Renal cortex interstitium (tissue), 15 donors: ENCODE results near the gene CNTROB. TPM values are rescaled to one million over a fixed set of nuclear protein-coding genes. Genes with fewer than 3 reads are reported as not detected.

Experiments used
- DNase-seq, 11 donors: peaks; one replicate each; pipeline ENCODE4 v3.0.0-alpha.2; 2013; ENCODE audit warnings: low read depth in 9 of 11, low spot score in 4 of 11; ENCODE audit errors: extremely low read depth in 1 of 11
- long read RNA-seq, 16 experiments: transcript quantifications; one replicate each; lab custom pipeline, GENCODE V29; 2026
- polyA plus RNA-seq, 3 donors: library from polyadenylated mRNA; unstranded; fragments of 120-200 nt; gene quantifications; one replicate each; pipeline ENCODE4 v1.2.1, GENCODE V29; 2013; ENCODE audit not compliant: insufficient read length in 3 of 3

Gene CNTROB, protein sequence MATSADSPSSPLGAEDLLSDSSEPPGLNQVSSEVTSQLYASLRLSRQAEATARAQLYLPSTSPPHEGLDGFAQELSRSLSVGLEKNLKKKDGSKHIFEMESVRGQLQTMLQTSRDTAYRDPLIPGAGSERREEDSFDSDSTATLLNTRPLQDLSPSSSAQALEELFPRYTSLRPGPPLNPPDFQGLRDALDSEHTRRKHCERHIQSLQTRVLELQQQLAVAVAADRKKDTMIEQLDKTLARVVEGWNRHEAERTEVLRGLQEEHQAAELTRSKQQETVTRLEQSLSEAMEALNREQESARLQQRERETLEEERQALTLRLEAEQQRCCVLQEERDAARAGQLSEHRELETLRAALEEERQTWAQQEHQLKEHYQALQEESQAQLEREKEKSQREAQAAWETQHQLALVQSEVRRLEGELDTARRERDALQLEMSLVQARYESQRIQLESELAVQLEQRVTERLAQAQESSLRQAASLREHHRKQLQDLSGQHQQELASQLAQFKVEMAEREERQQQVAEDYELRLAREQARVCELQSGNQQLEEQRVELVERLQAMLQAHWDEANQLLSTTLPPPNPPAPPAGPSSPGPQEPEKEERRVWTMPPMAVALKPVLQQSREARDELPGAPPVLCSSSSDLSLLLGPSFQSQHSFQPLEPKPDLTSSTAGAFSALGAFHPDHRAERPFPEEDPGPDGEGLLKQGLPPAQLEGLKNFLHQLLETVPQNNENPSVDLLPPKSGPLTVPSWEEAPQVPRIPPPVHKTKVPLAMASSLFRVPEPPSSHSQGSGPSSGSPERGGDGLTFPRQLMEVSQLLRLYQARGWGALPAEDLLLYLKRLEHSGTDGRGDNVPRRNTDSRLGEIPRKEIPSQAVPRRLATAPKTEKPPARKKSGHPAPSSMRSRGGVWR
- polyA plus RNA-seq = 10 to 100 TPM; 52.5 to 66.4 (median 55.7) TPM
- long read RNA-seq, donor 1, partial matches to known transcripts = 0 of 3 reads
- long read RNA-seq, donor 1, other reads (novel, unspliced or antisense) = 0 of 3 reads
- long read RNA-seq, donor 2 = 0 reads
- long read RNA-seq, donor 3, partial matches to known transcripts = 0 of 4 reads
- long read RNA-seq, donor 3, other reads (novel, unspliced or antisense) = 0 of 4 reads
- long read RNA-seq, donor 4, partial matches to known transcripts = 0 of 1 reads
- long read RNA-seq, donor 4, other reads (novel, unspliced or antisense) = 0 of 1 reads
- long read RNA-seq, donor 5 = 0 reads
- long read RNA-seq, donor 6, partial matches to known transcripts = 0 of 1 reads
- long read RNA-seq, donor 6, other reads (novel, unspliced or antisense) = 0 of 1 reads
- long read RNA-seq, donor 7, partial matches to known transcripts = 0 of 1 reads
- long read RNA-seq, donor 7, other reads (novel, unspliced or antisense) = 0 of 1 reads
- long read RNA-seq, donor 8 = 0 reads
- long read RNA-seq, donor 9, partial matches to known transcripts = 0 of 1 reads
- long read RNA-seq, donor 9, other reads (novel, unspliced or antisense) = 0 of 1 reads
- long read RNA-seq, donor 10, partial matches to known transcripts = 0 of 1 reads
- long read RNA-seq, donor 10, other reads (novel, unspliced or antisense) = 0 of 1 reads
- long read RNA-seq, donor 11 = 0 reads
- long read RNA-seq, donor 12, partial matches to known transcripts = 0 of 3 reads
- long read RNA-seq, donor 12, other reads (novel, unspliced or antisense) = 0 of 3 reads
- long read RNA-seq, donor 13 = 0 reads
- long read RNA-seq, donor 14, partial matches to known transcripts = 0 of 1 reads
- long read RNA-seq, donor 14, other reads (novel, unspliced or antisense) = 0 of 1 reads
- long read RNA-seq, donor 15 = 0 reads
- long read RNA-seq, donor 16, partial matches to known transcripts = 0 of 4 reads
- long read RNA-seq, donor 16, other reads (novel, unspliced or antisense) = 0 of 4 reads

DNA sequence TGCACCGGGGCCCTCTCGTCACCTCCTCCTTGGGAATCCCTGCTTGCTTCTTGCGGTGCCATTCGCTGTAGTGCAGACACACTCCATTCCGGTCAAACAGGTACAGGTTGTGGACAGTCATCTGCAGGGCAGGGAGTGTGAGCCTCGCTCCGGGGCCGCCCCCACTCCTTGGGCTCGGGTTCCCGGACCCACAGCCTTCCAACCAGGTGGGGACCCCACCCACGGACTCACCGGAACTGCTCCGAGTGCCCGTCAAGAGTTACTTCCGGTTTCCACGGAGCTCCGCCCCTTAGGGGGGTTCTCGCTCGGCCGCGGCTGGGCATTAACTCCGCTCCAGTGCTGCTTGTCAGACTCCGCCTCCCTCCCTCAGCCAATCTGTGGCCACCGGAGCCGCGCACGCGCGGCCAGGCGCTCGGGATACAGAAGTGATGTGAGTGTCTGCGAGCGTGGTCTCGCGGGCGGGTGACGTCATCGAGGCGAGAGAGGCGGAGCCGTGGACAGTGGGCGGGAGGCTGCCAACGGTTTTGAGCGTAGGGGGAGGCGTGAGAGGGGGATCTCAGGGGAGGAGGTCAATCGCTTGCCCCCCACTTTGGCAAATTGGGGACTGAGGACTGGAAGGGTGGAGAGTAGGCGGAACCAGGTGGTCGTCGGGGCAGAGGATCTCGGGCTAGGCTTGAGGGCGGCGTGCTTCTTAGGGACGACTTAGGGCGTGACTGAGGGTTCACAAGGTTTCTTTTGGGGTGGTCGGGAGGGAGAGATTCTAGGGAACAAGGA, at the start of gene CNTROB, which contains the start of gene TRAPPC1:
Gene CNTROB, plus strand, starts transcription at position 498 of the 774 bp plus-strand sequence. CDS start 874 bp downstream, outside the sequence.
Gene TRAPPC1, minus strand, starts transcription at position 238 of the 774 bp plus-strand sequence. Its CDS starts 117 bp downstream, at position 121.
- peak; percentile 95 to 100 (median 99) for DNase-seq

DNA sequence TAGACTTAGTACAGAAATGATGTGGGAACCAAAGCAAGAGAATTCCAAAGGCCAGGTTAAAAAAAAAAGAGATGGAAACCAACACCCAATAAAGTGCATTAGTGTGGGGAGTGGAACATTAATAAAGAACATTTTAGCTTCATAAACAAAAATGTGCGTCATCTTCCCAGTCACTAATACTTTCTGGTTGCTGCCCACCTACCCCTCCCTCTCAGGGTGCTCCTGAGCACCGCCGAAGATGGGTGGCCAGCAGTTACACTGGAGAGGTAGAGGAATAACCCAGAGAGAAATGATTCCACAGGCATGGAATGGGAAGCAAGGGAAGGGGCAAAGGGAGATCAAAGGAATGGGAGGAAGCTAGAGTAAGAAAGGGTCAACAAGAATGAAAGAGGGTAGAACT, 49.4 kb upstream of the CNTROB start:
- DNase-seq = no peak

- DNase-seq = peak in 8 of 11 donors; percentile 33 to 58 (median 40)
Observed at GRCh38 chr17:7883781-7884386, 48.1 kb upstream of the CNTROB start.

- no peak for DNase-seq
Observed at GRCh38 chr17:7884581-7885366, 47.2 kb upstream of the CNTROB start.

DNA sequence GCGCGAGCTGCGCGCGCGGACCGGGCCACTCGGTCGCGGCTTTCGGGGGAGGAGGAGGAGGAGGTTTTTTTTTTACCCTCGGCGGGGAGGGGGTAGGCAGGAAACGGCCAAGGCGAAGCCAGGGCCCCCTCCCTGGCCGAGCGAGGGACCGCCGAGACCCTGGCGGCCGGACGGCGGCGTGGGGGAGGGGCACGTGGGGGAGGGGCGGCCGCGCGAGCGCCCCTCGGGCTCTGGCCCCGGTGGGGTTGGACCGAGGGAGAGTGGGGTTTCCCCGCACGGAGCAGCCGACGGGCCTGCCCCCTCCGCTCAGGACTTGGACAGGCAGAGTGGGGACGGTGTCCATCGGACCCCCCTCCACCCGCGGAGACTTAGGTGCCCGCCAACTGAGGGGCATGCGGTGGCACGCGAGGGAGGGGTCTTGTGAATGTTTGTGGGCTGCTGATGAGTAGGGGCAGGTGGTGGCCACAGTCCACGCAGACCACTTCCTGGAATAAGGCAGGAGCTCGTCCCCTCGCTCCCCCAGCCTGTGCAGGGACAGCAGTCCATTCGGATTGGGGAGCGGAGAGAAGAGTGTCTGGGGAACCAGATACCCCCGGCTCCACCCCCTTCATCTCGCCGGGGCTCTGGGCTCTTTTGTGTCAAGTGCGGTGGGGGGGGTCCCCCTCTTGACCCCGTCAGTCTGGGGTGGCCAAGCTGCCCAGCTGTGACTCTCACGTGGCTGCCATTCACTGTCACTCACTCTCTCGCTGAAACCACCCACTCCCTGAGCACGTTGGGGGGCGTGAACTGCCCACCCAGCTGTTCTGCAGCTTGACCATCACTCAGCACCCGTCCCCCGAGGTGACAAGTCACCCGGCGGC, 46.4 kb upstream of the CNTROB start:
- DNase-seq = peak in 9 of 11 donors; percentile 60 to 76 (median 73)

GRCh38 chr17:7886227-7887037, 45.6 kb upstream of the CNTROB start:
- peak in 7 of 11 donors; percentile 32 to 47 (median 39) for DNase-seq

DNA sequence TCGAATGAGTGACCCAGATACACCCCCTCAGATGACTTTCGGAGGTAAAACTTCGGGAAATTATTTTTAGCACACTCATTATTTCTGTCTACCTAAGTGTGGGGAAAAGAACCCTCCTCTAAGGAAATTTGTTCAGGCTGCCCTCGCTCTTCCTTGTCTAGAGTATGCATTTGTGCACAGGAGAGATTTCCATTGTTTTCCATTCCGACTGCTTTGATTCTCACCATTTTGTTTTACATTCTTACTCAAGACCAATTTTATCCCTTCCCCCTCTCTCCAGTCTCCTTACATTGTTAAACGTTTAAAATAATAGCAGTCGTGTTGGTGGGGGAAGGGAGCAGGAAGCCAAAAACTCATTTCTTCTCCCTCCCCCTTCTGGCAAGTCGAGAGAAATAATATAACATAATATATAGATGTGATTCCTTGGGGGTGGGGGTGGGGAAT, 44.9 kb upstream of the CNTROB start:
- DNase-seq = no peak

- DNase-seq = peak; percentile 90 to 98 (median 95)
Observed at GRCh38 chr17:7887482-7888183, 44.4 kb upstream of the CNTROB start.

- DNase-seq = peak in 3 of 11 donors; percentile 25 to 39 (median 29)
Observed at GRCh38 chr17:7888184-7888920, 43.7 kb upstream of the CNTROB start, which contains the start of gene CHD3. Gene CHD3, plus strand, starts transcription at chr17:7888789. Its CDS starts 212 bp downstream, at chr17:7889001.

DNA sequence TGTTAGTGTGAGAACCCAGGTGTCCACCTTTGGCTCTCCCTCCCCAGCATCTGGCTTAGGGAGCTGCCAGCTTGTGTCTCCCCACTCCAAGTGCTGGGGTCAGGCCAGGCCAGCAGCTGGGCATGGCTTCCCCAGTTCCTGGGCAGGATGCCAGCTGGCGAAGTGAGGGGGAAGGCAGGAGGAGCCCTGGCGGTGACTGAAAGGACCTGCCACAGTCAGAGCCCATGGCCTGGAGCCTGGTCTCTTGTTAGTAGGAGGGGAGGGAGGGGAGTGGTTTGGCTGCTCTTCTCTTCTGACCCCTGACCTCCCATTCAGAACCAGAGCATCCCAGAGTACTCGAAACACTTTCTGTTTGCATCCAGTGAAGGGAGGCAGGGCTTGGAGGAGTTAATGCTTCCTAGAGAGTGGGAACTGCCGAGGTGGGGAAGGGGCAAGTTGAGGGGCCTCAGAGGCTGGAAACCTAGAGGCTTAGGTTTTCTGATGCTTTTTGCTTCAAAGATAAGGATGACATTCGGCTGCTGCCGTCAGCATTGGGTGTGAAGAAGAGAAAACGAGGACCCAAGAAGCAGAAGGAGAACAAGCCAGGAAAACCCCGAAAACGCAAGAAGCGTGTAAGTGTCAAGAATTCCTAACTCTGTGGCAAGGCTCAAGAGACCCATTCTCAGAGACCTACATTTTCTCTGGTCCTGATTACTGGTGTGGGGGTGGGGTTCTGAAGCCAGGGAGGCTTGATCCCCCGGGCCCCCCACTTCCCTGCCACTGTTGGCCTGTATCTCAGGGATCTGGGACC, 42.6 kb upstream of the CNTROB start:
- DNase-seq = peak in 9 of 11 donors; percentile 62 to 87 (median 75)

DNA sequence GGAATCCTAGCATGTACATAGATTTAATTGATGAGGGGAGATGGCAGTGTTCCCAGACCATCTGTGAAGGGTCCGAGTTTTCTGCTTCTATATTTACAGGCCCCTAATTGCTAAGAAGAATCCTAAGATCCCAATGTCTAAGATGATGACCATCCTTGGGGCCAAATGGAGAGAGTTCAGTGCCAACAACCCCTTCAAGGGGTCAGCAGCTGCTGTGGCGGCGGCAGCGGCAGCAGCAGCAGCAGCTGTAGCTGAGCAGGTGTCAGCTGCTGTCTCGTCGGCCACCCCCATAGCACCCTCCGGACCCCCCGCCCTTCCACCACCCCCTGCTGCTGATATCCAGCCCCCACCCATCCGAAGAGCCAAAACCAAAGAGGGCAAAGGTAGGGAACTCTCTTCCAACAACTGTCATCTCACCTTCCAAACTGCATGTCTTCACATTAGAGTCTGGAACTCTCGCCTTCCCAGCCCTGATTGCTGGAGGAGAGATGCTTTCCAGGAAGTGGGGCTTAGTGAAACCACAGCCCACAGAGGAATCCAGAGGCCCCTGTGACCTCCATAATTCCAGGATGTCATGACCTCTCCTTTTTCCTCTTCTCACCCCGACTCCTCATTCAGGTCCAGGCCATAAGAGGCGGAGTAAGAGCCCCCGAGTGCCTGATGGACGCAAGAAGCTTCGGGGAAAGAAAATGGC, 38.7 kb upstream of the CNTROB start:
- no peak for DNase-seq
